ENCODE results near the gene MAP2K3.

The MAP2K3 gene

GRCh38 chr17:21299981-21300600 is 15.6 kb downstream of the MAP2K3 start:
- peaks cover 53% of the 10 kb centered on the region for H3K36me3 ChIP-seq (replicated peaks)

DNA sequence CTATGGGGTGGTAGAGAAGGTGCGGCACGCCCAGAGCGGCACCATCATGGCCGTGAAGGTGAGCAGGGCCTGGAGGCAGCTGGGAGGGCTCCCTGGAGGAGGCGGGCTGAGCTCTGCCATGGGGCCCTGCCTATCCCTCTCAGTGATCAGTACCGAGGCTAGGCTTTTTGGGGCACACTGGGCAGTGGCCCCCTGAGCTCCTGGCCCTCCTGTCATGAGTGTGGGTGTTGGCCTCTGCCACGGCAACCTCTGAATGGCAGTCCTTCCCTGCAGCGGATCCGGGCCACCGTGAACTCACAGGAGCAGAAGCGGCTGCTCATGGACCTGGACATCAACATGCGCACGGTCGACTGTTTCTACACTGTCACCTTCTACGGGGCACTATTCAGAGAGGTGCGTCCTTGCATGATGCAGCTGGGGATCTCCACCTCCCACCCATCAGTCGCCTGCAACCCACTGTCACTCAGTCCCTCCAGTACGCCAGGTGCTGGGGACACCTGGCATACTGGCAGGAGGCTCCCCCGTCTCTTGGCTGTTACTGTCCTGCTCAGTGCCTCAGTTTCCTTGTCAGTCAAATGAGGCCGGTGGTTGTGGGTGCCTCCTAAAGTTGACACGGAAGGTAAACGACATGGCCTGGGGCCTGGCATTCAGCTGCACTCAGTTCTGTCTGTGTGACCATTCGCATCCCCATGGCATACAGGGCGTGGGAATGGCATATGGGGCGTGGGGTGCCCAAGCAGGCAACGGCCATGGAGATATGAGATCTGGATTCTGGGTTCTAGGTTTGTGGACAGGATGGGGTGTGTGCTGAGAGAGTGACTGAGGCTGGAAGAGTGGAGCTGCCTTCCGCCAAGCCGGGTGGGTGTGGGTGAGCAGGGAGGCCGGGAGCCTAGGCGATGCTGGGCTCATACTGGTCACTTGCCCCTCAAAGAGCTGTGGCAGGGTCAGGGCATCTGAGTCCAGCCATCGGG is 16.4 kb downstream of the MAP2K3 start:
- Histone ChIP-seq H3K36me3 (replicated peaks) (peaks cover 53% of the 10 kb centered on the region), H3K4me3 (ENCODE audit: low read depth, low read length) (no peak overlapping the region), H3K27me3 (replicated peaks) (no peaks in the 10 kb centered on the region), H3K27ac (no peak overlapping the region)
- no peak for TF ChIP-seq CTCF (IDR thresholded peaks at IDR 0.05; ENCODE audit: low read depth, low read length, missing control alignments)
- no peak for DNase-seq
- in situ Hi-C loops (cut with HindIII; ENCODE audit: low pct_ligation_motif_present, low sequenced_read_pairs), result no loop called here

More at GRCh38 chr17:21299981-21300600, 15.6 kb downstream of the MAP2K3 start:
- DNase-seq, result no peak
- H3K4me3 ChIP-seq (ENCODE audit: low read depth, low read length), result no peak overlapping the region
- no peak for TF ChIP-seq CTCF (IDR thresholded peaks at IDR 0.05; ENCODE audit: low read depth, low read length, missing control alignments)
- no peak overlapping the region for H3K27ac ChIP-seq
- H3K27me3 ChIP-seq (replicated peaks), result no peaks in the 10 kb centered on the region
- in situ Hi-C loops (cut with HindIII; ENCODE audit: low pct_ligation_motif_present, low sequenced_read_pairs), result no loop called here

DNA sequence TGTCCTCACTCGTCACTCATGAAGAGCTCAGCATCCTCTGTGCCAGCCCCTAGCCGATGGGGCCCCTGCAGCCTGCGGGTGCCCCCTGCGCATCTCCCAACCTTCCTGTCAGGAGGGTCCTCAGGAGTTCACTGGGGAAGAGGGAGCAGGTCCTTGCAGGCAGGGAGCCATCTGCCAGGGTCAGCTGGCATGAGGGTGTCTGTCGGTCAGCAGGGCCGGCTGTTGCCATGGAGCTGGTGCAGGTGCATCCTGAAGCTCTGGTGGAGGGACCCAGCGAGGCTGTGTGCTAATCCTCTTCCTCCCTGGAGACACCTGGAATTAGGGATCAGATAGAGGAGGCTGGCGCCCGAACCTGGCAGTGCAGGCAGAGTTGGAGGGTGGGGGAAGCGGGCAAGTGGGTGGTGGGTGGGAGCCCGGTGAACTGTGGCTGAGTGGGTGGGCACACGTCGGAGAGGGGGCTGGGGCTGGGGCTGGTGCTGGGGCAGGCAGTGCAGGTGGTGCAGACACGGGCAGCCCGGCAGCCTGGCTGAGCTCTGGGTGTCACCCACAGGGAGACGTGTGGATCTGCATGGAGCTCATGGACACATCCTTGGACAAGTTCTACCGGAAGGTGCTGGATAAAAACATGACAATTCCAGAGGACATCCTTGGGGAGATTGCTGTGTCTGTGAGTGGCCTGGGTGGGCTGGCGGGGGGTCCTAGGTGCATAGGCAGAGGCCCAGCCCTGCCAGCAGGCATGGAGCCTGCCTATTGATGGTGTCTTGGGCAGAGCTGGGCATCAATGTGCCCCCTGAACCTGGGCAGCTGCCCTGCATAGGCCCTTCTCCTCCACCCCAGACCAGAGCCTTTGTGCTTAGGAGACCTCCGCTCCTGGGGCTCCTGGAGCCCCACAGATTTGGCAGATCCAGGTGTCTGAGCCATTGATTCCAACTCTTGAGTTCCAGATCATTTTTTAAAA is 17.4 kb downstream of the MAP2K3 start:
- Histone ChIP-seq H3K27me3 (replicated peaks) (no peaks in the 10 kb centered on the region), H3K4me3 (ENCODE audit: low read depth, low read length) (no peak overlapping the region), H3K27ac (no peak overlapping the region), H3K36me3 (replicated peaks) (peaks cover 62% of the 10 kb centered on the region)
- in situ Hi-C loops (cut with HindIII; ENCODE audit: low pct_ligation_motif_present, low sequenced_read_pairs), result no loop called here
- no peak for TF ChIP-seq CTCF (IDR thresholded peaks at IDR 0.05; ENCODE audit: low read depth, low read length, missing control alignments)
- DNase-seq, result no peak

- no peak for DNase-seq
- Histone ChIP-seq H3K4me3 (ENCODE audit: low read depth, low read length) (no peak overlapping the region), H3K36me3 (replicated peaks) (peaks cover 62% of the 10 kb centered on the region), H3K27me3 (replicated peaks) (no peaks in the 10 kb centered on the region), H3K27ac (no peak overlapping the region)
- TF ChIP-seq CTCF (IDR thresholded peaks at IDR 0.05; ENCODE audit: low read depth, low read length, missing control alignments), result no peak
- in situ Hi-C loops (cut with HindIII; ENCODE audit: low pct_ligation_motif_present, low sequenced_read_pairs), result no loop called here
Measured at GRCh38 chr17:21302711-21303425, 18.4 kb downstream of the MAP2K3 start.

- in situ Hi-C loops (cut with HindIII; ENCODE audit: low pct_ligation_motif_present, low sequenced_read_pairs), result no loop called here
- TF ChIP-seq CTCF (IDR thresholded peaks at IDR 0.05; ENCODE audit: low read depth, low read length, missing control alignments), result no peak
- H3K36me3 ChIP-seq (replicated peaks), result peaks cover 62% of the 10 kb centered on the region
Measured at GRCh38 chr17:21303441-21304065, 19.0 kb downstream of the MAP2K3 start.

More at GRCh38 chr17:21303441-21304065, 19.0 kb downstream of the MAP2K3 start:
- no peak overlapping the region for H3K4me3 ChIP-seq (ENCODE audit: low read depth, low read length)
- no peak overlapping the region for H3K27ac ChIP-seq
- DNase-seq, result no peak
- H3K27me3 ChIP-seq (replicated peaks), result no peaks in the 10 kb centered on the region
